HS-27A (cell line): Measurements from ENCODE around the gene TUFM.
"Not testable (repeated sequence)": the region's sequence is repeated elsewhere in the genome, so short reads cannot be mapped to it uniquely, and the experiment has no call there.

ENCODE experiments used
- DNase-seq: peaks from one replicate; pipeline ENCODE4 v3.0.0-alpha.2; 2012; ENCODE audit warnings: low read depth, missing footprints

The TUFM gene

GRCh38 chr16:28846080-28846932 is at the start of gene TUFM:
Gene TUFM (minus strand): TSS chr16:28846348. CDS start chr16:28846269, 79 bp downstream.
- peak; percentile 93 for DNase-seq

- no peak for DNase-seq
These were observed 49.5 kb upstream of the TUFM start for GRCh38 chr16:28895609-28896008.

- DNase-seq = no peak
These were observed 47.1 kb upstream of the TUFM start for GRCh38 chr16:28893291-28893690.

- DNase-seq = no peak
These were observed 46.1 kb upstream of the TUFM start for GRCh38 chr16:28891964-28892890.

GRCh38 chr16:28890355-28890754 is 44.2 kb upstream of the TUFM start:
- DNase-seq = not testable (repeated sequence)

GRCh38 chr16:28886945-28887344 is 40.8 kb upstream of the TUFM start:
- DNase-seq = no peak

- DNase-seq = no peak
These were observed 37.9 kb upstream of the TUFM start for GRCh38 chr16:28884045-28884444.

GRCh38 chr16:28883221-28883996 is 37.3 kb upstream of the TUFM start:
- DNase-seq = no peak

GRCh38 chr16:28882551-28883160 is 36.5 kb upstream of the TUFM start:
- no peak for DNase-seq

- DNase-seq = not testable (repeated sequence)
These were observed 35.4 kb upstream of the TUFM start for GRCh38 chr16:28881565-28881964.

- DNase-seq = no peak
These were observed 34.8 kb upstream of the TUFM start for GRCh38 chr16:28880955-28881354.

- peak; percentile 8 for DNase-seq
These were observed 34.4 kb upstream of the TUFM start for GRCh38 chr16:28880589-28880915.

GRCh38 chr16:28879841-28880588 is 33.9 kb upstream of the TUFM start:
- peak; percentile 73 for DNase-seq

- no peak for DNase-seq
These were observed 33.2 kb upstream of the TUFM start for GRCh38 chr16:28879261-28879840.

GRCh38 chr16:28878083-28878926 is 32.2 kb upstream of the TUFM start, which contains the start of gene ATP2A1:
Gene ATP2A1 (plus strand): TSS chr16:28878488. CDS start chr16:28878672, 184 bp downstream.
- DNase-seq = no peak

- DNase-seq = no peak
These were observed 31.5 kb upstream of the TUFM start for GRCh38 chr16:28877655-28878000.

- DNase-seq = no peak
These were observed 31.0 kb upstream of the TUFM start for GRCh38 chr16:28876973-28877654.

- DNase-seq = no peak
These were observed 30.0 kb upstream of the TUFM start for GRCh38 chr16:28876019-28876659.
